Activated CD8-positive, alpha-beta memory T cell treated with anti-CD3 and anti-CD28 coated beads, Interleukin-2, amount 50 U/mL, for 1 hour (primary cell): ENCODE data around the gene MAML2.

Experiments
- DNase-seq: peaks from one replicate; pipeline ENCODE4 v3.0.0-alpha.2; 2020; ENCODE audit errors: extremely low read depth

Gene MAML2

GRCh38 chr11:95975343-95975742 lies 367.7 kb downstream of the MAML2 start:
- DNase-seq = no peak

GRCh38 chr11:95972060-95972459 lies 370.9 kb downstream of the MAML2 start:
- no peak for DNase-seq

DNA sequence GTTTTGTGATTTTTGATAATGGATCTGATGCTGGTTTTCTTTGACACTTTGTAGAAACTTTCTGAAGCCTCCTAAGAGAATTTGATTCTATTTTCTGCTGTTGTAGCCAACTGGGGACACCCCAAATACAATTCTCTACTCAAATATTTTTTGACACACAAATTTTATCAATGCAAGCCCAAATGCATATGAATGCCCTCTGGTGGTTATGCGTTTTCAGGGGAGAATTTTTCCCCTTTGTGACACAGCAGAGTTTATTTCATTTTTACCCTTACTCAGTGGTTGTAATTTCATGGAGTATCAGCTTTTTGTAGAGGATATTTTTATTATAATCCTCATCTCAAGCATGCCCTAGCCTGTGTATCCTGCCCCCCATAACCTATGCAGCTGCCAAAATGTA lies 374.4 kb downstream of the MAML2 start:
- no peak for DNase-seq

DNA sequence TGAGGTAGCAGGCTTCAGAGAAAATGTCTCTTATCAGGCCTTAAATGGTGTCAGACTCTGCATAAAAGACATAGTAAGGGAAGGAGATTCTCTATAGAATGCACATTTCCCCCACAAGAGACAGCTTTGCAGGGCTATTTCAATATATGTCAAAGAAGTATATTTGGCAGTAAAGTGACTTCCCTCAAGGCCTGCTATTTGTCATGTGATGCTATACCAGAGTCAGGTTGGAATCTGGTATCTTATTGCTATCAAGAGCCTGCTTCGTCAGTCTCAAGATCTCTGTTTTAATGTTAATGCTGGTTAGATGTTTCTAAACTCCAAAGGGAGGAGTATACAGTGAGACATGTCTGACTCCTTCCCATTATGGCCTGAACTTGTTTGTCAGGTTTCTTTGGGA lies 378.7 kb downstream of the MAML2 start:
- no peak for DNase-seq

- no peak for DNase-seq
Measured at GRCh38 chr11:95961758-95962157, 381.2 kb downstream of the MAML2 start.

GRCh38 chr11:95950905-95951304 lies 392.1 kb downstream of the MAML2 start:
- no peak for DNase-seq

DNA sequence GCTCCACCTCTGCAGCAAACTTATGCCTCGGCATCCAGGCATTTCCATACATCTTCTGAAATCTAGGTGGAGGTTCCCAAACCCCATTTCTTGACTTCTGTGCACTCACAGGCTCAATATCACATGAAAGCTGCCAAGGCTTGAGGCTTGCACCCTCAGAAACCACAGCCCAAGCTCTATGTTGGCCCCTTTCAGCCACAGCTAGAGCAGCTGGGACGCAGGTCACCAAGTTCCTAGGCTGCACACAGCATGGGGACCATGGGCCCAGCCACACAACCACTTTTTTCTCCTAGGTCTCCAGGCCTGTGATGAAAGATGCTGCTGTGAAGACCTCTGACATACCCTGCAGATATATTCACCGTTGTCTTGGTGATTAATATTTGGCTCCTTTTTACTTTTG lies 394.4 kb downstream of the MAML2 start:
- no peak for DNase-seq

DNA sequence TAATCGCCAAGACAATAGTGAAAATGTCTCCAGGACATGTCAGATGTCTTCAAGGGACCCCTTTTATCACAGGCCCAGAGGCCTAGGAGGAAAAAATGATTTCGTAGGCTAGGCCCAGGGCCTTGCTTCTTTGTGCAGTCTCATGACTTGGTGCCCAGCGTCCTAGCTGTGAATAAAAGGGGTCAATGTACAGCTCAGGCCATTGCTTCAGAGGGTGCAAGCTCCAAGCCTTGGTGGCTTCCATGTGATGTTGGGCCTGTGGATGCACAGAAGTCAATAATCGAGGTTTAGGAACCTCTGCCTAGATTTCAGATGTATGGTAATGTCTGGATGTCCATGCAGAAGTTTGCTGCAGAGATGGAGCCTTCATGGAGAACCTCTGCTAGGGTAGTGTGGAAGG lies 398.4 kb downstream of the MAML2 start:
- DNase-seq = no peak

- DNase-seq = no peak
Measured at GRCh38 chr11:95943546-95943945, 399.4 kb downstream of the MAML2 start.

DNA sequence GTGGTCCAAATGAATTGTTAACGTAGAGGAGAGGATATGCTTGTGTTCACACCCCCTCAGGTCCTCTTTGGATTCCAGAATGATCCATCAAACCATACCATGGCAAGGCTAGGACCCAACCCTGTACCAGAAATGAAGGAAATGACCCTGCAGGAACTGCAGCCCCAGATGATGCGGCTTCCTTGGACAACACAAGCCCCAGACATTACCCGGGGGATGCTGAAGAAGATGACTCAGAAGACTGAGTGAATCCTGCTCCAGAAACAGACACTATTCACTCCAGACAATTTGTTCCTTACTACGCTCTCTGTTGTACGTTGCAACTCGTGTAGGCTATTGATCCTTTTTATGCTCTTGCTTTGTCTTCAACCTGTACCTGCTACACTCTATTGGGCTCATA lies 403.9 kb downstream of the MAML2 start:
- no peak for DNase-seq

DNA sequence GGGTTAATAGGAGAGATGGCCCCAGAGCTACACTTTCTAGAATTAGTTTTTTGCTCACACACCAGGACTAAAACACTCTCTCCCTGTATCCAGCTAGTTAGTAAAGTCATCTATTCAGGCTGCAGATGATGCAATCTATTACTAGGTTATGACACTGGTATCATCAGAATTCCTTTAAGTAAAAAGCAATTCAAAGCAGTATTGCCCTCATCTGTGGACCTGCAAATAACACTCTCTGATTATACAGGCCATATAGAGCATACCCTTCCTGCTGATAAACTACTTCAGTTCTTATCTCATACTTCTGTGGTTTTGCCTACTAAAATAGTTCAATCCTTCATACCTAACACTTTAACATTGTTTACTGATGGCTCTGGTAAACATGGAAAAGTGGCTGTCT lies 405.6 kb downstream of the MAML2 start:
- DNase-seq = no peak

DNA sequence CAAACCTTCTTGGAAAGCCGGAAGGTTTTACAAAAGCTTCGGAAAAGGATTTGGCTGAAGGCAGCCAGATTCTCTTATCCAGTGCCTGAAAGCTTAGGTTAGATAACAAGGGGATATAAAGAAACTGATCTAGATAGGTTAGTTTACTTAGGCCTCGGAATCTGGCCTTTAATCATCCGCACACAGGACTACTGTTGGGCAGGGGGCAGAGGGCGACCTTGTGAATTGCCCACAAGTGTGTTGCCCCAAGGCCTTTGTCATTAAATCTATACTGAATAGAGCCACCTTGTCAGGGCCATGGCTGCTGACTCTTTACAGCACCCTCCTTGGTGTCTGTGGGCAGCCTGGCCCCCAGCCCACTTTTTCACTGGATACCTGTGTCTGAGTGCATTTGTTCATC lies 409.4 kb downstream of the MAML2 start:
- DNase-seq = no peak

DNA sequence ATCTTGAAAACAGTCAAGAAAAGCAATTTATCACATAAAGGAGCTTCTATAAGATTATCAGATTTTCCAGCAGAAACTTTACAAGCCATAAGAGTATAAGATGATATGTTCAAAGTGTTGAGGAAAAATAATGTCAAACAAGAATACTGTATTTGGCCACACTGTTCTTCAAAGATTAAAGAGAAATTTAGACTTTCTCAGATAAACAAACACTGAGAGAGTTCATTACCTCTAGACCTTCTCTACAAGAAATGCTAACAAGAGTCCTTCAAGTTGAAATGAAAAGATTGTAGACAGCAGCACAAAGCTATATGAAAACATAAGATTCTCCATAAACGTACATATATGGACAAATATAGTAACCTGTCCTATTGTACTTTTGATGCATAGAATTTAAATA lies 411.1 kb downstream of the MAML2 start:
- DNase-seq = no peak

DNA sequence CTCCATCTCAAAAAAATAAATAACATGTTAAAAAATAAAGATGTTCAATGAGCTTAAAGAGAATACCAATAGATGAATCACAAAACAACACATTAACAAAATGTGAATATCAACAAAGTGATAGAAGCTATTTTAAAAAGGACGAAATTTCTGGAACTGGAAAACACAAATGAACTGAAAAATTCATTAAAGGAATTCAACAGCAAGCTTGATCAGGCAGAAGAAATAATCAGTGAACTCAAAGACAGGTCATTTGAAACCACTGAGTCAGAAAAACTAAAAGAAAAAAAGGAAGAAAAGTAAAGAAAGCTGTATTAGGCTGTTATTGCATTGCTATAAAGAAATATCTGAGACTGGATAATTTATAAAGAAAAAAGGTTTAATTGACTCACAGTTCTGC lies 412.0 kb downstream of the MAML2 start:
- DNase-seq = no peak

DNA sequence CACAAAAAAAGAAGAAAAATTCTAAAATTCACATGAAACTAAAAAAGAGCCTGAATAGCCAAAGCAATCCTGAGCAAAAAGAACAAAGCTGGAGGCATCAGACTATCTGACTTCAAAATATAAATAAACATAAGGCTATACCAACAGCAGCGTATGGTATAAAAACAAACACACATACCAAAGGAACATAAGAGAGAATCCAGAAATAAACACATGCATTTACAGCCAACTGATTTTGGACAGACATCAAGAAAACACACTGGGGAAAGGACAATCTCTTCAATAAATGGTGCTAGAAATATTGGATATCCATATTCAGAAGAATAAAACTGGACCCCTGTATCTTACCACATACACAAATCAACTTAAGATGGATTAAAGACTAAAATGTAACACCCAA lies 416.3 kb downstream of the MAML2 start:
- no peak for DNase-seq
